Measurements from ENCODE around the gene ZFPM1.

ZFPM1 gene

DNA sequence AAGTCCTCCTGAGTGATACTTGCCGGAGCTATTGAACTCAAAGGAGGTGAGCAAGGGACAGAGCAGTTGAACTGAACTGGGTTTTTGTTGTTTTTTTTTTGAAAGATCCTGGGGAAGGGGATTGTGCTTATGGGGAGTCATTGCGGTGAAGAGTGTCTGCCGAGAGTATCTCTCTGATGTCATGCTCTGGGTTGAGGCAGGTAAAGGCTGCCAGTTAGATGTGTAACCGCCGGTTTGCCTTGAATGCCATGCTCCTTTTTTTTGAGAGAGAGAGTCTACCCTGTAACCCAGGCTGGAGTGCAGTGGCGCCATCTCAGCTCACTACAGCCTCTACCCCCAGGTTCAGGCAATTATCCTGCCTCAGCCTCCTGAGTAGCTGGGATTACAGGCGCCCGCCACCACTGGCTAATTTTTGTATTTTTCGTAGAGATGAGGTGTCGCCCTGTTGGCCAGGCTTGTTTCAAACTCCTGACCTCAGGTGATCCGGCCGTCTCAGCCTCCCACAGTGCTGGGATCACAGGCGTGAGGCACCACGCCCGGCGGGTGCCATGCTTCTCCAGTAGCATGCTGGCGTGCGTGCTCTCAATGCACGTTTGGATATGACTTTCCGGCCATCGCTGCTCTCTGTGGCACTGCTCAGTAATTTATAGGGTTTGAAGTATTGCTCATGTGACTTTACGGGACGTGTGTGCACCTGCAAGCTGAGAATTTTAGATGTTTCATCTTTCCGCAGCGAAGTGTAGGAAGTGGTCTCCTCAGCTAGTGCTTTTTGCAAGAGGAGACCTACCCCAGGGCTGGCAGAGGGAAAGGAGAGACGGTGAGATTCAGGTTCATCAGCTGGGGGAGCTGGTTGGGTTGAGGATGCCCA is 125.6 kb downstream of the ZFPM1 start:
- no peak for DNase-seq

DNA sequence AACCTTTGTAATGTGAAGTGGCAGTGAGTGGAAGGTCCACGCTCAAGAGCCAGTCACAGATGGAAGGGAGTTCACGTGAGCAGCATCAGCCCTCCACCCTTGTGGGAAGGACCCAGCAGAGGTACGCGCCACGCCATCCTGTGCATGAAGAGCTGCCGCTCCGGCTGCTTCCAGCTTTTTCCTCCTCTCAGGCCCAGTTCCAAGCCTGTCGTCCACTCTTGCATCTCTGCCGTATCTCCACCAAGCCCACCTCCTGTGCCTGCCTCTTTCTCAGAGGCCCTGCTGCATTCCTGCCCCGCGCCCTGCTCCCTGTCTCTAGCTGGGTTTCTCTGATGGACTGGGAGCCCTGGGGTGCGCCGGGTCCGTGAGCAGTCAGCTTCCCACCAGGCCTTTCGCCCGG is 127.3 kb downstream of the ZFPM1 start:
- DNase-seq, result no peak

DNA sequence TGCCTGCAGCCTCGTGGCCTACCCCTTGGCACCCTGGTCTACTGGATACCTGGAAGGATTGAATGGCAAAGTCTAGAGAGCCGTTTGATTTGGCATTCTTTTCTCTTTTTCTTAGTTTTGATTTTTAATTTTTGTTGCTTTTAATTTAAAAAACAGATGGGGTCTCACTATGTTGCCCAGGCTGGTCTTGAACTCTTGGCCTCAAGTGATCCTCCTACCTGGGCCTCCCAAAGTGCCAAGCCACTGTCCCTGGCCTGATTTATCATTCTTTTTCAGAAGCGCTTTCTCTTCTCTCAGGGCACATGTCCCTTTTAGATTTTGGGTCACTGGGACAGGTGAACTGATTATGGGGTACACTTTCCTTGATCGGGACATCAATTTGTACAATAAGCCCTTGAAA is 128.0 kb downstream of the ZFPM1 start:
- no peak for DNase-seq

DNA sequence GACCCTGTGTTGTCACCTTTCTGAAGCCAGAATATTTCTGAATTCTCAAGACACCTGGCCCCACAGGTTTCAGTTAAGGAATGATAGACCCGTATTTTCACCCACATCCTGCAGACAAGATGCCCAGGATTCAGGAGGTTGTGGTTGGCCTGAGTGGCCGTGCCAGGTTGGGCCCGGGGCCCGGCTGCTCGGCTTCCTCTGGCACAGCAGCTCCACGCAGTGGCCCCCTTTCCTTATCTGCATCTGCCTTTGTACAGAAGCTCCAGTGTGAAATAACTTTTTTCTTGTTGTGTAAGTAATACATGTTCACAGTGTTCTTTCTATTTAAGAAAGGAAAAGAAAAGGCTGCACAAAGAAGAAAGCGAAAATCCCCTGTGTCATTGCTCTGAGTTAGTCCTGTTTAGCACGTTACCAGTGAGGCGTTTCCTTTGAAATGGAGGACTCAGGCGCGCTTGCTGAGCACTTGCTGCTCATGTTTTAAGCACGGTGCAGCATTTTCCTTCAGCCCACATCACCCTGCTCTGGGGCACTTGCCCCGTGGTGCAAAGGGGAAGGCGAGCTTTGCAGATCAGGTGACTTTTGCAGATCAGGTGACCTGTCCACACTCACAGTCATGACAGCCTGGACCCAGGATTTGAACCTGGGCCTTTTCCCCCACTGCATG is 130.0 kb downstream of the ZFPM1 start:
- DNase-seq, result no peak

DNA sequence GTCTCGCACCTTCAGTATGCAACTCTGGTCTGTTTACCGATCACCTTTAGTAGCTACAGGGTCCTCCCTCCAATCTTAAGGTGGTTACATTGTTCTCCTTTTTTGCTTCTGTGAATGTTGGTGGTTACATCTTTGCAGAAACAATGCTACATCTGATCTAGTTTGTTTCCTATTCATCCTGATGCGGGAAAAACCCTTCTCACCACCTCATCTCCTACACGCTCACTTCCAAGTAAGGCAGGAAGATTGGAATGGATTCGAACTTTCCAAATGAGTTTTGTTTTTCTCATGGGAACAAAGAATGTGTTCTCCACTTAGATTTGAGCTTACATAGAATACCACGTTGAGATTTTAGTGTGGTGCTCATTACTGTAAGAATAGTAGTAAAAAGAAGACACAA is 131.6 kb downstream of the ZFPM1 start:
- no peak for DNase-seq

DNA sequence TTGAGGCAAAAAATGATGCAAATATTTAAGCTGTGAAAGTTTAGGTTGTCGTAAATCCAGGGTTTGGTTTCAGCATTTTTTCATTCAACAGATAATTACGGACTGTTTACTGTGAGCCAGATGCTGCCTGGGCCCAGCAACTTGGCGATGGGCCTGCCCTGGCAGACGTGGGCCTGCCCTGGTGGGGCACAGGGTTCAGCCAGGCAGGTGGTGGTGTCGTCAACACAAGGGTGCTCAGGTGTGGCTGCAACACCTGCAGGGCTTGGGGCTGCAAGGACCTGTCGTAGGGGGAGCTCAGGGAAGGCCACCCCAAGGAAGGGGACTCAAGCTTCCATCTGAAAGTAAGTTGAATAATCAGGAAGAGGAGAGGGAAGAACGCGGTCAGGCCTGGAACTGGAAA is 132.2 kb downstream of the ZFPM1 start:
- no peak for DNase-seq

DNA sequence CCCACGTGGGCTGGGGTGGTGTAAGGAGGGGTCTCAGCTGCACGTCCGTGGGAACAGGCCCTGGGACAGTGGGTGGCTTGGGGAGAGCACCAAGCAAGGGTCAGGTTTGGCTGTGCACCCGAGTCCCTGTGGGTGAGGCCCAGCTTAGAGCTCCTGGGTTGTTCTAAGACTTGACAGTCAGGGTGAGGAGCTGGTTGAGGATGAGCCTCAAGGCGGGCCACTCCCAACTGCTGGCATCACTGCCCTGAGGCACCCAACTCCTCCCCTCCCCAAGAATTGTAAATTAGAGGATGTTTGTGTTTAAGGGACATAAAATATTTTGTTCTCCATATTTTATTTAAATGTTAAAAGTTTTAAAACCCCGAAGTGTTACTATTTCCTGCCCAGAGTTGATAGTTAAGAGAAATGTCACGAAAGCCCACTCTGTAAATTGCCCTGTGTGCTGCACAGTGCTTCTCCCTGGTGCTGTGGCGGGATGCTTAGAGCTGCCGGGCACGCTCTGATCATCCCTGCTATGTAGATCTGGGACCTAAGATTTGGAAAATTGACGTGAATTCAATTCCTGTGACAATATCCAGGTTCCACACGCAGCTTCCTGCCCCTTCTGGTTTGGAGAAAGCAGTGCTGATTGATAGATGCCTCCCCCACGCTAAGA is 133.0 kb downstream of the ZFPM1 start:
- DNase-seq, result no peak

Measured in DMS79 (cell line).